Measurements from ENCODE around the gene LKAAEAR1. TPM values are rescaled to one million over a fixed set of nuclear protein-coding genes. Genes with fewer than 3 reads are reported as not detected.
A peak's percentile ranks its signal among the peaks of the same experiment; 100 is the strongest.

The LKAAEAR1 gene
- total and polyA plus RNA-seq, 2 of the 4 experiments (the other 2 are of a cell fraction), result 0.21 TPM; not detected in 1

- Histone ChIP-seq H3K79me1 (ENCODE audit: low read depth in 1 of 2, low read length in 2 of 2) (no peaks in the 10 kb centered on the region), H4K5ac (ENCODE audit: low read depth, low read length) (no peak overlapping the region), H3K14ac (replicated peaks; ENCODE audit: low read depth, low read length) (no peak overlapping the region), H2AK5ac (ENCODE audit: low read depth, low read length) (no peak overlapping the region), H3K9me3 (ENCODE audit: control insufficient read depth, insufficient read depth, low read length) (no peaks in the 10 kb centered on the region), H3K23ac (ENCODE audit: low read depth, low read length) (no peak overlapping the region), H4K91ac (ENCODE audit: insufficient read depth, low read depth, low read length) (no peak overlapping the region), H3K27me3 (ENCODE audit: control insufficient read depth, insufficient read depth, low read length) (peaks cover 16% of the 10 kb centered on the region; the same call in 1 of the 2 replicates), H2BK120ac (ENCODE audit: low read depth, low read length) (no peak overlapping the region), H3K27ac (ENCODE audit: insufficient read depth, low read length) (no peak overlapping the region), H3K9me1 (ENCODE audit: insufficient read depth, low read length) (no peaks in the 10 kb centered on the region), H3K4ac (ENCODE audit: low read depth, low read length) (no peak overlapping the region), H2BK5ac (ENCODE audit: low read depth, low read length, poor library complexity, severe bottlenecking) (no peak overlapping the region), H3K4me2 (ENCODE audit: low read depth, low read length) (no peak overlapping the region), H2BK15ac (ENCODE audit: low read depth, low read length) (no peak overlapping the region), H2BK20ac (ENCODE audit: low read depth, low read length) (no peak overlapping the region), H2AK9ac (replicated peaks; ENCODE audit: low read depth, low read length, poor library complexity) (no peak overlapping the region), H3K4me1 (ENCODE audit: control insufficient read depth, insufficient read depth, low read length) (peaks cover 5% of the 10 kb centered on the region), H3K18ac (ENCODE audit: low read depth, low read length) (no peak overlapping the region), H3K4me3 (ENCODE audit: insufficient read depth, low read depth, low read length) (no peak overlapping the region), H2AFZ (replicated peaks; ENCODE audit: low read length, poor library complexity) (peak overlapping the region; percentile 32), H3K9ac (ENCODE audit: low read depth, low read length) (no peak overlapping the region), H3K36me3 (ENCODE audit: control insufficient read depth, insufficient read depth, low read length) (no peaks in the 10 kb centered on the region), H3K56ac (ENCODE audit: extremely low read depth, insufficient read depth, low read length) (no peak overlapping the region), H4K8ac (ENCODE audit: low read depth in 2 of 2, low read length in 2 of 2) (no peak overlapping the region), H4K20me1 (ENCODE audit: insufficient read depth, low read length) (no peaks in the 10 kb centered on the region)
- DNase-seq, result peak; percentile 19
- no peak for TF ChIP-seq MXI1 (IDR thresholded peaks at IDR 0.05; ENCODE audit: borderline replicate concordance, low read depth, low read length)
- no peak for TF ChIP-seq FOS (IDR thresholded peaks at IDR 0.05; ENCODE audit: low read depth, low read length)
- no peak for TF ChIP-seq POLR2A (IDR thresholded peaks at IDR 0.05; ENCODE audit: low read depth, low read length)
- TF ChIP-seq RFX5 (IDR thresholded peaks at IDR 0.05; ENCODE audit: low read depth, low read length), result no peak
- TF ChIP-seq CTCF (conservative IDR thresholded peaks at IDR 0.05; ENCODE audit: low read depth, low read length), result no peak
- TF ChIP-seq CHD1 (IDR thresholded peaks at IDR 0.05; ENCODE audit: low read depth, low read length), result no peak
- TF ChIP-seq MAFK (IDR thresholded peaks at IDR 0.05; ENCODE audit: low read depth, low read length), result no peak
- no peak for TF ChIP-seq SMC3 (IDR thresholded peaks at IDR 0.05; ENCODE audit: low read depth, low read length)
- no peak for TF ChIP-seq RCOR1 (IDR thresholded peaks at IDR 0.05; ENCODE audit: insufficient replicate concordance, low read length)
- no peak for TF ChIP-seq NFE2L2 (IDR thresholded peaks at IDR 0.05; ENCODE audit: low read depth, low read length)
- TF ChIP-seq CEBPB (IDR thresholded peaks at IDR 0.05; ENCODE audit: low read depth, low read length), result no peak
- in situ Hi-C loops (cut with MboI; ENCODE audit: low sequenced_read_pairs), result no loop called here
- ChIA-PET POLR2A (ENCODE audit: unreplicated experiment) (no interaction called here), CTCF (interaction anchor here (0.7 kb wide), 1 partner anchor 99 kb away, joined by 3 read pairs; no protein-coding TSS in a partner anchor)
- dilution Hi-C loops (cut with HindIII; ENCODE audit: low sequenced_read_pairs, unreplicated experiment), result no loop called here
- no peak for ATAC-seq (ENCODE audit: low read depth)
- no TSS peak for BruUV-seq (replicated peaks)
- intact Hi-C loops (cut with micrococcal nuclease), result loop anchor here (2.0 to 5.0 kb wide), 4 partner anchors 17 to 519 kb away; partner anchors contain the start of genes PRPF6 and PTK6
- WGBS, 2 experiments (ENCODE audit: extremely low coverage in 2 of 2, insufficient read length in 1 of 2), result 53% methylated on average over 7 of the region's 22 CpGs; no CpG with 5 or more reads in 1 of the 2 experiments
These were observed 28.1 kb downstream of the LKAAEAR1 start for GRCh38 chr20:64055893-64056638.
